NT2/D1 (cell line): ENCODE results near the gene KCNQ1.

ENCODE experiments used
- SUZ12 ChIP-seq: IDR thresholded peaks from 2 replicates; pipeline ENCODE4 v1.6.1; 2011; ENCODE audit not compliant: insufficient read length, insufficient read depth; ENCODE audit errors: extremely low read depth
- YY1 ChIP-seq: IDR thresholded peaks from 2 replicates; pipeline ENCODE4 v1.6.1; 2011; ENCODE audit not compliant: insufficient read length, insufficient read depth
- ZNF274 ChIP-seq: IDR thresholded peaks from 2 replicates; pipeline ENCODE4 v1.6.1; 2011; ENCODE audit warnings: mild to moderate bottlenecking, low read depth, low read length

DNA sequence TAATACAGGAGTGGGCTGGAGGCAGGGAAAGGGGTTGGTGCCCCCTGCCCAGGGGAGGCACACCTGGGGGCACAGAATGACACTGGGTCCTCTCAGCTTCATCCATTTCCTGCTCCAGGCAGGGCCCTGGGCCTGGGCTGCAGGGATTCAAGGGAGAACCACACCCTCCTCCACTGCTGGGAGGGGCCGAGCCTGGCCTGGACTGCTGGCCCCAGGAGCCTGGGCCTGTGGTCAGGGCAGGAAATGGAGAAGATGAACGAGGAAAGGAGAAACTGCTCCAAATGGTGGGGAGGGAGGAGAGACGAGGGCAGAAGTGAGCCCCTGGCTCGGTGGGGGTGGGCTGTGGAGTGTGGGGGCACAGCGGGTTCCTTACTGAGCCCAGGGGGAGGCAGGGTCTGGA lies 293.1 kb downstream of the KCNQ1 start:
- TF ChIP-seq ZNF274, result no peak
- no peak for TF ChIP-seq YY1
- no peak for TF ChIP-seq SUZ12
